NCI-H510A treated with DMSO at 0.1 percent for 48 hours (cell line): Measurements from ENCODE around the gene PRR3.
A peak's percentile ranks its signal among the peaks of the same experiment; 100 is the strongest.

Experiments used
- DNase-seq: peaks from one replicate; lab custom pipeline; 2025; lab: John Stamatoyannopoulos, UW

The PRR3 gene

GRCh38 chr6:30537931-30538330 lies 19.2 kb upstream of the PRR3 start:
- DNase-seq = no peak

GRCh38 chr6:30541515-30542403 lies 15.3 kb upstream of the PRR3 start:
- DNase-seq = peak; percentile 88

- DNase-seq = no peak
Measured at GRCh38 chr6:30542404-30542725, 14.7 kb upstream of the PRR3 start.

GRCh38 chr6:30542915-30543314 lies 14.2 kb upstream of the PRR3 start:
- no peak for DNase-seq

GRCh38 chr6:30543821-30544220 lies 13.3 kb upstream of the PRR3 start:
- DNase-seq = no peak

GRCh38 chr6:30544666-30545272 lies 12.3 kb upstream of the PRR3 start:
- peak; percentile 48 for DNase-seq

GRCh38 chr6:30547454-30547853 lies 9.6 kb upstream of the PRR3 start:
- no peak for DNase-seq

DNA sequence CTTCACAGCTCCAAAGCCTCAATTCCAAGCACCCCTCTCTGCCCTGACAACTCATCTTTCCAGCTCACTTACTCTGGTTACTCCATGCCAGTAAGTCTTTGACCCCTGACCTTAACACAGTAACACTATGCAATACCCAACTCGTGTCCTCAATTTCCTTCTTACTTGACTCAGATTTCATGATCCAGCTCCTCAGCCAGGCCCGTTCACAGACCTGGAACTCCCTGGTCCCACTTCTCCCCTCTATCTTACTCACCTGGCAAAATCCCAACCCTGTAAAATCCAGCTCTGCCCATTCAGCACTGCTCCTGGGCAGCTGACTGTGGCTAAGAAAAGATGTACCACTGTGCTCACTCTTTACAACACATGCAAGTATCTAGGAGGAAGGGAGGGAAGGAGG lies 8.7 kb upstream of the PRR3 start:
- no peak for DNase-seq

DNA sequence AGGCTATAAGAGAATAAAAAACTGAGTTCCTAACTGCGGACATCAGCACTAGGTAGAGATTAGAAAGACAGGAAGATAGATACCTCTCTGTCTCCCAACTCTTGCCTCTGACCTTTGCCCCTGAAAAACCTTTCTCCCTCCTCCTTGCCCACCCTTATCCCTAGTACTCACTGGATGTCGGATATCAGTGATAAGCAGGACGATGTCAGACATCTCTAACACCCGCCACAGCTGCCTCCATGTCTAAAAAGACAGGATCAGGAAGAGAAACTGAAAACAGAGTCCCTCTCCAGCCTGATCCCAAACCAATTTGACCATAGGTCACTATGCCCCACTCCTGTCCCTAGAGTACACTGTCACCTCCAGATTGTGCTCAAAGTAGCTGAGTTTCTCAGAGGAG lies 2.7 kb upstream of the PRR3 start:
- DNase-seq = no peak

GRCh38 chr6:30554962-30555815 lies 1.9 kb upstream of the PRR3 start:
- peak; percentile 15 for DNase-seq

GRCh38 chr6:30555816-30556065 lies 1.4 kb upstream of the PRR3 start:
- DNase-seq = no peak

GRCh38 chr6:30556066-30556905 lies 809 bp upstream of the PRR3 start, which contains the start of gene GNL1:
TSS of gene GNL1 (minus strand) at chr6:30556489. CDS start at chr6:30556203, 286 bp downstream.
- DNase-seq = peak; percentile 94

GRCh38 chr6:30557683-30557981 lies 537 bp downstream of the PRR3 start:
- DNase-seq = no peak

DNA sequence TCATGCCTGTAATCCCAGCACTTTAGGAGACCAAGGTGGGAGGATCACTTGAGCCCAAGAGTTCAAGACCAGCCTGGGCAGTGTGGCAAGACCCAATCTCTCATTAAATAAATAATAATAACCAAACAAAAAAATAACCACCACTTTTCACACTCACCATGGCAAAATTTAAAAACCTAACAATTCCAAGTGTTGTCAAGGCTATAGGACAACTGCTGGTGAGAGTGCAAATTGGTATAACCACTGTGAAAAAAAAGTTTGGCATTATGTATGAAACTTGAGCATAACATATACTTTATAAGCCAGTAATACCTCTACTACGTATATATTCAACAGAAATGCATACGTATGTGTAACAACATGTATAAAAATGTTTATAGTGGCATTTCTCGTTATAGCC lies 3.8 kb downstream of the PRR3 start:
- no peak for DNase-seq

- DNase-seq = no peak
Measured at GRCh38 chr6:30562470-30563425, 5.7 kb downstream of the PRR3 start.

GRCh38 chr6:30564114-30564513 lies 7.0 kb downstream of the PRR3 start:
- DNase-seq = no peak

DNA sequence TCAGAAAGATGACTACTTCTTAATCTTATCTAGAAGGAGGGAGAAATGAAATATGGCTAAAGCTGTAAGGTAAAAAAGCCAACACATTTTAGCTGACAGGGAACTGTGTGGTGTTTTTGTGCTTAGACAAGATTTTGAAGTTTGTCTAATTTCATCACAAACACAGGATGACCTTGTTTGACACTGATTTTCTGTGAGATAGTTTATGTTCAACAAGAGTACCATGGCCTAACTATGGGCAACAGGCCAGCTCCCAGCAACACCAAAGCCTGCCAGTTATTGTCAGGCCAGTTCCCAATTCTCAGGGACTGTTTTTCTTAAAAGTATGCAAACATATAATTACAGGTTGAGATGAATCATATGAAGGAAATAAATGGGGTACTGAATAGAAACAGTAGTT lies 8.7 kb downstream of the PRR3 start:
- DNase-seq = no peak

DNA sequence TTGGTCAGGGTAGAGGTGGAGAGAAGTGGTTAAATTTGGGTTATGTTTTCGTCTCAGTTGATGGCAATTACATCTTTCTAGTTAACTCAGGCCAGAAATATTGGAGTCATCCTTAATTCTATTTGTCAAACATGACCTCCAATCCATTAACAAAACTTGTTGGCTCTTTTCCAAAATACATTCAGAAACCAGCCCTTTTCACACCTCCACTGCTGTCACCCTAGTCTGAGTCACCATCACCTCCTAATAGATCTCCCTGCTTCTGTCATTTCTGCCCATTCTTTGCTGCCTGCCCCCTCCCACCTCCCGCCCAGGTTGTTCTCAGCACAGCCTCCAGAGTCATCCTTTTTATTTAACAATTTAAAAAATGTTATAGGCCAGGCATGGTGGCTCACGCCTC lies 11.2 kb downstream of the PRR3 start:
- no peak for DNase-seq

DNA sequence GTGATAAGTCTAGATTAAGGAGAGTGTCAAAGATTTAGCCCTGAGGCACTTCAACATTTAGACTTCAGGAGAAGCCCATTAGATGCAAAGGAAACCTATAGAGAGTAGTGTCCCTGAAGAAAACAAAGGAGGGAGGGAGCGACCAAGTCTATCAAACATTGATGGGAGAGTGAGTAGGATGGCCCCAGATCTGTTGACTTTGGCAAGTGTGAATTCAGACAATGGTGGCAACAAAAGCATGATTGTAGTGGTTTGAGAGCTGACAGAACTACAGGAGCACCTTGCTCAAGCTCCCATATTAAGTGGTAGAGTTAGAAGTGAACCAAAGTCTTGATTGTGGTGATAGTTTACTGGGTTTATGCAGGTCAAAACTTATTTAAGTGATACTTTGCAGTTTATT lies 13.2 kb downstream of the PRR3 start:
- DNase-seq = no peak

- no peak for DNase-seq
Measured at GRCh38 chr6:30570740-30571074, 13.6 kb downstream of the PRR3 start.

- peak; percentile 93 for DNase-seq
Measured at GRCh38 chr6:30571075-30571761, 14.1 kb downstream of the PRR3 start, which contains the start of gene ABCF1. TSS of gene ABCF1 (plus strand) at chr6:30571442. CDS start at chr6:30571488, 46 bp downstream.
